ENCODE measurements around the gene MTX1. TPM values are rescaled to one million over a fixed set of nuclear protein-coding genes. Genes with fewer than 3 reads are reported as not detected.
A peak's percentile ranks its signal among the peaks of the same experiment; 100 is the strongest.

The MTX1 gene
- total and polyA plus RNA-seq, 2 of the 4 experiments (the other 2 are of a cell fraction): 67.2 to 73.7 TPM

DNA sequence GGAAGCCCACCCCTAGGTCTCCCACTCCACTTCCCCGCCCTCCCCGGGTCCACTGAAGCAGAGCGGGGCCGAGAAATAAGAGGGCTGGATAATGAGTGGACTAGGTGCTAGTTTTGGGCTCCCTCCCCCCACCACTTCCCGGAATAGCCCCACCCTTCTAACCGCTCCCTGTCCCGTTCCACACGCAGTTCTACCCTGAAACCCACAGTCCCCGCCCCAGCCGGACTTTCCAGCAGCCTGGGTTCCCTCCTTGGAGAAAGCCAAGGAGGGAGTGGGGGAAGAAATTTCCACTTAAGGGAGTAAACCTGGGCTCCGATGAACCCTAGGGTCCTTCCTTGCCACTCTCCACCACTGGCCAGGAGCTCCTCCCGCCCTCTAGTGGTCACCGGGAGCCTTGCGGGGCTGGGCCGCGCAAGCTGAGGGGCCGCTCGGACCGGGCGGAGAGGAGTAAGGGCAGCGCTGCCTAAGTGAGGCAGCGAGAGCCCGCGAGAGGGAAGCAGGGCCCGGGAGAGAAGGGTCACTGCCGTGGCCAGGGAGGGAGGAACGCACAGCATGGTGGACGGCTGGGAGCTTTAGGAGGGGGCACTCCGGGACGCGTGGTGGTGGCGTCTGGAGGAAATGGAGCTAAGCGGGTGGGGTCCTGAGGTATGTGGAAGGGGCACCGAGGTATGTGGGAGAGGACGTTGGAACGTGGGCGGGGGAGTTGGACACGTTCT lies 15.1 kb upstream of the MTX1 start:
- Histone ChIP-seq H3K4me1 (ENCODE audit: control insufficient read depth, insufficient read depth, low read length) (peaks cover 17% of the 10 kb centered on the region), H3K9ac (ENCODE audit: low read depth, low read length) (peak overlapping the region; percentile 72), H2BK20ac (ENCODE audit: low read depth, low read length) (peak overlapping the region; percentile 15; the same call in 1 of the 2 replicates), H3K14ac (replicated peaks; ENCODE audit: low read depth, low read length) (peak overlapping the region; percentile 79), H3K9me1 (ENCODE audit: insufficient read depth, low read length) (peaks cover 19% of the 10 kb centered on the region), H3K27me3 (ENCODE audit: control insufficient read depth, insufficient read depth, low read length) (no peaks in the 10 kb centered on the region), H2BK15ac (ENCODE audit: low read depth, low read length) (peak overlapping the region; percentile 74; the same call in 1 of the 3 replicates), H2AFZ (replicated peaks; ENCODE audit: low read length, poor library complexity) (peak overlapping the region; percentile 99), H4K20me1 (ENCODE audit: insufficient read depth, low read length) (no peaks in the 10 kb centered on the region), H3K36me3 (ENCODE audit: control insufficient read depth, insufficient read depth, low read length) (peaks cover 15% of the 10 kb centered on the region), H3K23ac (ENCODE audit: low read depth, low read length) (peak overlapping the region; percentile 54; the same call in 1 of the 2 replicates), H4K91ac (ENCODE audit: insufficient read depth, low read depth, low read length) (peak overlapping the region; percentile 98), H3K79me1 (ENCODE audit: low read depth in 1 of 2, low read length in 2 of 2) (peaks cover 13 to 30% of the 10 kb centered on the region in 2 experiments; a peak in 3 of 4 replicates), H3K27ac (ENCODE audit: insufficient read depth, low read length) (peak overlapping the region; percentile 80), H2AK9ac (replicated peaks; ENCODE audit: low read depth, low read length, poor library complexity) (peak overlapping the region; percentile 97), H4K5ac (ENCODE audit: low read depth, low read length) (peak overlapping the region; percentile 77), H3K4ac (ENCODE audit: low read depth, low read length) (peak overlapping the region; percentile 97), H2BK5ac (ENCODE audit: low read depth, low read length, poor library complexity, severe bottlenecking) (peak overlapping the region; percentile 71), H3K9me3 (ENCODE audit: control insufficient read depth, insufficient read depth, low read length) (no peaks in the 10 kb centered on the region), H3K4me3 (ENCODE audit: insufficient read depth, low read depth, low read length) (peak overlapping the region; percentile 43), H2AK5ac (ENCODE audit: low read depth, low read length) (peak overlapping the region; percentile 94), H4K8ac (ENCODE audit: low read depth in 2 of 2, low read length in 2 of 2) (peak overlapping the region; percentile 86 to 100), H3K56ac (ENCODE audit: extremely low read depth, insufficient read depth, low read length) (peak overlapping the region; percentile 73), H3K4me2 (ENCODE audit: low read depth, low read length) (peak overlapping the region; percentile 78), H3K18ac (ENCODE audit: low read depth, low read length) (peak overlapping the region; percentile 47), H2BK120ac (ENCODE audit: low read depth, low read length) (peak overlapping the region; percentile 74)
- POLR2A ChIA-PET (ENCODE audit: unreplicated experiment): interaction anchor here (1.3 kb wide), 1 partner anchor 20 kb away, joined by 4 read pairs; the partner anchor contains the start of gene KRTCAP2
- BruUV-seq (replicated peaks): no TSS peak
- 2% methylated on average over 22 of the region's 38 CpGs; no CpG with 5 or more reads in 1 of the 2 experiments for WGBS, 2 experiments (ENCODE audit: extremely low coverage in 2 of 2, insufficient read length in 1 of 2)
- dilution Hi-C loops (cut with HindIII; ENCODE audit: low sequenced_read_pairs, unreplicated experiment): no loop called here
- peak; percentile 81 for DNase-seq
- intact Hi-C loops (cut with micrococcal nuclease): no loop called here
- CTCF ChIA-PET: interaction anchor here (0.5 to 2.1 kb wide), 10 partner anchors 9 to 581 kb away, joined by 4 to 19 read pairs (median 5); partner anchors contain the start of gene KRTCAP2
- ATAC-seq (ENCODE audit: low read depth): peak; percentile 86
- in situ Hi-C loops (cut with MboI; ENCODE audit: low sequenced_read_pairs): no loop called here
- no peak for TF ChIP-seq NFE2L2 (IDR thresholded peaks at IDR 0.05; ENCODE audit: low read depth, low read length)
- TF ChIP-seq MAFK (IDR thresholded peaks at IDR 0.05; ENCODE audit: low read depth, low read length): no peak
- peak; percentile 89; the same call in 1 of the 2 replicates for TF ChIP-seq MAZ (IDR thresholded peaks at IDR 0.05; ENCODE audit: borderline replicate concordance, low read depth, low read length)
- no peak for TF ChIP-seq CHD1 (IDR thresholded peaks at IDR 0.05; ENCODE audit: low read depth, low read length)
- TF ChIP-seq FOS (IDR thresholded peaks at IDR 0.05; ENCODE audit: low read depth, low read length): no peak
- no peak for TF ChIP-seq CEBPB (IDR thresholded peaks at IDR 0.05; ENCODE audit: low read depth, low read length)
- TF ChIP-seq POLR2A (IDR thresholded peaks at IDR 0.05; ENCODE audit: low read depth, low read length): peak; percentile 73
- TF ChIP-seq ELK1 (IDR thresholded peaks at IDR 0.05; ENCODE audit: borderline replicate concordance, low read depth, low read length): no peak
- no peak for TF ChIP-seq BHLHE40 (IDR thresholded peaks at IDR 0.05; ENCODE audit: low read depth, low read length)
- TF ChIP-seq RCOR1 (IDR thresholded peaks at IDR 0.05; ENCODE audit: insufficient replicate concordance, low read length): no peak
- no peak for TF ChIP-seq MXI1 (IDR thresholded peaks at IDR 0.05; ENCODE audit: borderline replicate concordance, low read depth, low read length)
- TF ChIP-seq, protein P1, sequence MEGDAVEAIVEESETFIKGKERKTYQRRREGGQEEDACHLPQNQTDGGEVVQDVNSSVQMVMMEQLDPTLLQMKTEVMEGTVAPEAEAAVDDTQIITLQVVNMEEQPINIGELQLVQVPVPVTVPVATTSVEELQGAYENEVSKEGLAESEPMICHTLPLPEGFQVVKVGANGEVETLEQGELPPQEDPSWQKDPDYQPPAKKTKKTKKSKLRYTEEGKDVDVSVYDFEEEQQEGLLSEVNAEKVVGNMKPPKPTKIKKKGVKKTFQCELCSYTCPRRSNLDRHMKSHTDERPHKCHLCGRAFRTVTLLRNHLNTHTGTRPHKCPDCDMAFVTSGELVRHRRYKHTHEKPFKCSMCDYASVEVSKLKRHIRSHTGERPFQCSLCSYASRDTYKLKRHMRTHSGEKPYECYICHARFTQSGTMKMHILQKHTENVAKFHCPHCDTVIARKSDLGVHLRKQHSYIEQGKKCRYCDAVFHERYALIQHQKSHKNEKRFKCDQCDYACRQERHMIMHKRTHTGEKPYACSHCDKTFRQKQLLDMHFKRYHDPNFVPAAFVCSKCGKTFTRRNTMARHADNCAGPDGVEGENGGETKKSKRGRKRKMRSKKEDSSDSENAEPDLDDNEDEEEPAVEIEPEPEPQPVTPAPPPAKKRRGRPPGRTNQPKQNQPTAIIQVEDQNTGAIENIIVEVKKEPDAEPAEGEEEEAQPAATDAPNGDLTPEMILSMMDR (conservative IDR thresholded peaks at IDR 0.05; ENCODE audit: low read depth, low read length): peak; percentile 96
- TF ChIP-seq SMC3 (IDR thresholded peaks at IDR 0.05; ENCODE audit: low read depth, low read length): peak; percentile 34
- TF ChIP-seq USF2 (IDR thresholded peaks at IDR 0.05; ENCODE audit: low read depth, low read length): no peak
